Parathyroid adenoma (tissue), 2 donors: ENCODE results near the gene CADM2.
"Not testable (repeated sequence)": the region's sequence is repeated elsewhere in the genome, so short reads cannot be mapped to it uniquely, and the experiment has no call there.

Source experiments
- H2AFZ ChIP-seq: fragments of 300-600 bp; sonication (generic); one replicate; pipeline ENCODE4 v1.7.0; 2017; ENCODE audit warnings: antibody characterized with exemption, mild to moderate bottlenecking
- H3K27ac ChIP-seq: fragments of 300-600 bp; sonication (generic); one replicate; pipeline ENCODE4 v1.7.0; 2017
- H3K27me3 ChIP-seq: fragments of 300-600 bp; sonication (generic); one replicate; pipeline ENCODE4 v1.7.0; 2017; ENCODE audit warnings: low read length; ENCODE audit not compliant: control insufficient read depth, insufficient read depth
- H3K36me3 ChIP-seq: fragments of 300-600 bp; sonication (generic); one replicate; pipeline ENCODE4 v1.7.0; 2017; ENCODE audit warnings: low read length; ENCODE audit not compliant: control insufficient read depth, insufficient read depth
- H3K4me1 ChIP-seq: fragments of 300-600 bp; sonication (generic); one replicate; pipeline ENCODE4 v1.7.0; 2017; ENCODE audit warnings: control low read depth
- H3K4me2 ChIP-seq: fragments of 300-600 bp; sonication (generic); one replicate; pipeline ENCODE4 v1.7.0; 2017; ENCODE audit warnings: low read length
- H3K4me3 ChIP-seq: fragments of 300-600 bp; sonication (generic); one replicate; pipeline ENCODE4 v1.7.0; 2017; ENCODE audit warnings: low read depth, low read length
- H3K79me2 ChIP-seq: fragments of 300-600 bp; sonication (generic); one replicate; pipeline ENCODE4 v1.7.0; 2017; ENCODE audit warnings: control low read depth
- H3K9ac ChIP-seq: fragments of 300-600 bp; sonication (generic); one replicate; pipeline ENCODE4 v1.7.0; 2017; ENCODE audit warnings: mild to moderate bottlenecking
- H3K9me3 ChIP-seq: fragments of 300-600 bp; sonication (generic); one replicate; pipeline ENCODE4 v1.7.0; 2017; ENCODE audit warnings: low read length; ENCODE audit not compliant: control insufficient read depth
- TF ChIP-seq, protein P1 (sequence below): fragments of 300-600 bp; sonication (generic); IDR thresholded peaks from one replicate; pipeline ENCODE4 v1.7.0; 2017; ENCODE audit warnings: antibody characterized with exemption, mild to moderate bottlenecking
- donor health status: primary hyperparathyroidism.

The CADM2 gene

DNA sequence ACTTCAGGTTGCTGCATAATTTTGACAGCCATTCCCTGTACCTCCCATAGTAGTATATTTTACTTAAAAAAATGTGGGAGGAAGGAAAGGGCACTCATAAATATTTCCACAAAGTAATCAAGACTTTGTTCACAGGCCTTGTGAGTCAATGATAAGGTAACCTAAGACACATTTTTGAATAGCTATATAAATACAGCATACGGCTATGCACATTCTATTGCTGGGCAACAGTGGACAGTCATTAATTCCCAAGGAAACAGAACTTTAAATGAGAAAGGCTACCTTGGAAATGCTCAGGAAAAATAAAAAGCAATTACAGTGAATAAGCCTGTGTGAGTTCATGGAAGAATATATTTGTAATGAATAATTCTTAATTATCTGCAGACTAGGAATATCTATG lies 144.0 kb downstream of the CADM2 start:
- Histone ChIP-seq H3K9me3 (no peaks in the 10 kb centered on the region), H3K27ac (no peak overlapping the region), H2AFZ (no peak overlapping the region), H3K36me3 (no peaks in the 10 kb centered on the region), H3K9ac (no peak overlapping the region), H3K4me1 (no peaks in the 10 kb centered on the region), H3K27me3 (no peaks in the 10 kb centered on the region), H3K4me3 (no peak overlapping the region), H3K79me2 (no peaks in the 10 kb centered on the region), H3K4me2 (no peak overlapping the region)
- TF ChIP-seq, protein P1, sequence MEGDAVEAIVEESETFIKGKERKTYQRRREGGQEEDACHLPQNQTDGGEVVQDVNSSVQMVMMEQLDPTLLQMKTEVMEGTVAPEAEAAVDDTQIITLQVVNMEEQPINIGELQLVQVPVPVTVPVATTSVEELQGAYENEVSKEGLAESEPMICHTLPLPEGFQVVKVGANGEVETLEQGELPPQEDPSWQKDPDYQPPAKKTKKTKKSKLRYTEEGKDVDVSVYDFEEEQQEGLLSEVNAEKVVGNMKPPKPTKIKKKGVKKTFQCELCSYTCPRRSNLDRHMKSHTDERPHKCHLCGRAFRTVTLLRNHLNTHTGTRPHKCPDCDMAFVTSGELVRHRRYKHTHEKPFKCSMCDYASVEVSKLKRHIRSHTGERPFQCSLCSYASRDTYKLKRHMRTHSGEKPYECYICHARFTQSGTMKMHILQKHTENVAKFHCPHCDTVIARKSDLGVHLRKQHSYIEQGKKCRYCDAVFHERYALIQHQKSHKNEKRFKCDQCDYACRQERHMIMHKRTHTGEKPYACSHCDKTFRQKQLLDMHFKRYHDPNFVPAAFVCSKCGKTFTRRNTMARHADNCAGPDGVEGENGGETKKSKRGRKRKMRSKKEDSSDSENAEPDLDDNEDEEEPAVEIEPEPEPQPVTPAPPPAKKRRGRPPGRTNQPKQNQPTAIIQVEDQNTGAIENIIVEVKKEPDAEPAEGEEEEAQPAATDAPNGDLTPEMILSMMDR = no peak

DNA sequence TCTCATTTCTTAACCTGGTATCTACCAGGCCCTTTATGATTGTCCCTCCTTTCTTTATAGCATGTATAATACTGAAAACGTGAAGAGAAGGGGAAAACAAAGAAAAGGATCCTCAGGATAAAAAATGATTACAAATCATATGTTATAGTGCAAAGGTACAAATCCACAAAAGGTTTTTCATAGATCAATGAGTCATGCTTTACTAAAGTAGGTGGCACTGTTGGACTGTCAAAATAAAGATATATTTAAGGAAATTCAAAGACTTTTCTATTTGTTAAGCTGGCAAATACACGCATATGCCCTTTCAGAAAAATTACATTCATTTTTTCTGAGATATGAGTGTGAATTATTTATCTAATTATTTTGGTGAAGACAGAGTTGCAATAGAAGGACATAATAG lies 151.6 kb downstream of the CADM2 start:
- Histone ChIP-seq H2AFZ (no peak overlapping the region), H3K9me3 (no peaks in the 10 kb centered on the region), H3K9ac (no peak overlapping the region), H3K36me3 (no peaks in the 10 kb centered on the region), H3K4me3 (no peak overlapping the region), H3K4me1 (no peaks in the 10 kb centered on the region), H3K27ac (no peak overlapping the region), H3K79me2 (no peaks in the 10 kb centered on the region), H3K4me2 (no peak overlapping the region), H3K27me3 (no peaks in the 10 kb centered on the region)
- TF ChIP-seq, protein P1 = no peak

DNA sequence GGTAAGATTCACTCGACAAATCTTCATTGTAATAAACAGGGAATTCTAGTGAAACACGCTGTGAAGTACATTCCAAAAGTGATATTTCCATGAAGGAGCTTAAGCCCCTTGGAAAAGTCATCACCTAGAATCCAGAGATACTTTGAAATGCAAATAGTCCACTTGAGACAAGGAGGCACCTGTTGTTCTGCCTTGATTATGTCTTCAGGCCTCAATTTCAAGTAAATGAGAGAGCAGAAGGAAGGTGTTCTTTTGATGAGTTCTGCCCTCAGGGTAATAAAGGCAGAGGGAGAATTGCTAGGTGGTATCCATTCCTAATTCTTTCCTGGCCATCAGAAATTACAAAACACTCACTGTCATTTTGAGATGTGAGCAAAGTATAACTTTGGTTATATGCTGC lies 162.1 kb downstream of the CADM2 start:
- H3K36me3 ChIP-seq = no peaks in the 10 kb centered on the region
- no peak overlapping the region for H3K27ac ChIP-seq
- H3K79me2 ChIP-seq = no peaks in the 10 kb centered on the region
- no peak overlapping the region for H3K4me3 ChIP-seq
- TF ChIP-seq, protein P1 = no peak
- no peaks in the 10 kb centered on the region for H3K9me3 ChIP-seq
- no peak overlapping the region for H3K4me2 ChIP-seq
- no peaks in the 10 kb centered on the region for H3K4me1 ChIP-seq
- H3K27me3 ChIP-seq = no peaks in the 10 kb centered on the region
- H2AFZ ChIP-seq = no peak overlapping the region
- H3K9ac ChIP-seq = no peak overlapping the region

DNA sequence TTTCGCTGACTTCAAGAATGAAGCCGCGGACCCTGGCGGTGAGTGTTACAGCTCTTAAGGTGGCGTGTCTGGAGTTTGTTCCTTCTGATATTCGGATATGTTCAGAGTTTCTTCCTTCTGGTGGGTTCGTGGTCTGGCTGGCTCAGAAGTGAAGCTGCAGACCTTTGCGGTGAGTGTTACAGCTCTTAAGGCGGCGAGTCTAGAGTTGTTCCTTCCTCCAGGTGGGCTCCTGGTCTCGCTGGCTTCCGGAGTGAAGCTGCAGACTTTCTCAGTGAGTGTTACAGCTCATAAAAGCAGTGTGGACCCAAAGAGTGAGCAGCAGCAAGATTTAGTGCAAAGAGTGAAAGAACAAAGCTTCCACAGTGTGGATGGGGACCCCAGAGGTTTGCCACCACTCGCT lies 174.1 kb downstream of the CADM2 start:
- H3K27ac ChIP-seq = not testable (repeated sequence)

DNA sequence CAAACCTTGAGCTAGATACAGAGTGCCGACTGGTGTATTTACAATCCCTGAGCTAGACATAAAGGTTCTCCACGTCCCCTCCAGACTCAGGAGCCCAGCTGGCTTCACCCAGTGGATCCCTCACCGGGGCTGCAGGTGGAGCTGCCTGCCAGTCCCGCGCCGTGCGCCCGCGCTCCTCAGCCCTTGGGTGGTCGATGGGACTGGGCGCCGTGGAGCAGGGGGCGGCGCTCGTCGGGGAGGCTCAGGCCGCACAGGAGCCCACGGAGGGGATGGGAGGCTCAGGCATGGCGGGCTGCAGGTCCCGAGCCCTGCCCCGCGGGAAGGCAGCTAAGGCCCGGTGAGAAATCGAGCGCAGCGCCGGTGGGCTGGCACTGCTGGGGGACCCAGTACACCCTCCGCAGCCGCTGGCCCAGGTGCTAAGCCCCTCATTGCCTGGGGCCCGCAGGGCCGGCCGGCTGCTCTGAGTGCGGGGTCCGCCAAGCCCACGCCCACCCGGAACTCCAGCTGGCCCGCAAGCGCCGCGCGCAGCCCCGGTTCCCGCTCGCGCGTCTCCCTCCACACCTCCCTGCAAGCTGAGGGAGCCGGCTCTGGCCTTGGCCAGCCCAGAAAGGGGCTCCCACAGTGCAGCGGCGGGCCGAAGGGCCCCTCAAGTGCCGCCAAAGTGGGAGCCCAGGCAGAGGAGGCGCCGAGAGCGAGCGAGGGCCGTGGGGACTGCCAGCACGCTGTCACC lies 175.1 kb downstream of the CADM2 start:
- not testable (repeated sequence) for H3K27ac ChIP-seq, H3K9me3 ChIP-seq, H3K9ac ChIP-seq, H3K27me3 ChIP-seq, H3K4me2 ChIP-seq, H3K36me3 ChIP-seq, H3K4me1 ChIP-seq, H3K4me3 ChIP-seq, H2AFZ ChIP-seq, H3K79me2 ChIP-seq

More for the DNA sequence above, 174.1 kb downstream of the CADM2 start:
- not testable (repeated sequence) for H3K79me2 ChIP-seq, H3K9ac ChIP-seq, H2AFZ ChIP-seq, H3K36me3 ChIP-seq, H3K4me3 ChIP-seq, H3K4me2 ChIP-seq, H3K4me1 ChIP-seq, H3K27me3 ChIP-seq, H3K9me3 ChIP-seq

DNA sequence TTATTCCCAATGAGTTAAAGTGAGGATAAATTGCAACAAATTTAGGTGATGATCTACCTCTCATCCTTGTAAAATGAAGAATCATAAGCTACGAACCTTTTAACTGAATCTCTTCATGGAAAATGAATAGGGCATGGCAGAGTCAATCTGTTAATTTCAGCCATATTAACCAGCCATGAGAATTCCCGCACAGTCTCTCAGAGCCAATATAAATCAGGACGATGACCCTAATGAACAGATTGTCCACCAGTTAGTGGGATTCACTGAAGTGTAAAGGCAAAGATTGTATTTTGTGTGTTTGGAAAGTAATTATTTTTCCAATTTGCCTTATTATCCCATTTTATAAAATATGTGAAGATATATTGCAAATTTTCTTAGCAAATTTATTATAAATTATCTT lies 183.8 kb downstream of the CADM2 start:
- H3K4me1 ChIP-seq = no peaks in the 10 kb centered on the region
- H2AFZ ChIP-seq = no peak overlapping the region
- no peak overlapping the region for H3K27ac ChIP-seq
- TF ChIP-seq, protein P1 = no peak
- no peaks in the 10 kb centered on the region for H3K9me3 ChIP-seq
- H3K27me3 ChIP-seq = no peaks in the 10 kb centered on the region
- no peak overlapping the region for H3K4me3 ChIP-seq
- H3K9ac ChIP-seq = no peak overlapping the region
- H3K36me3 ChIP-seq = no peaks in the 10 kb centered on the region
- no peak overlapping the region for H3K4me2 ChIP-seq
- no peaks in the 10 kb centered on the region for H3K79me2 ChIP-seq
